Smooth muscle cell (in vitro differentiated cells): ENCODE results near the gene IMPG1. TPM values are rescaled to one million over a fixed set of nuclear protein-coding genes. Genes with fewer than 3 reads are reported as not detected.

Source experiments
- DNase-seq: peaks from one replicate; lab custom pipeline; 2025; ENCODE audit not compliant: unreplicated experiment; lab: John Stamatoyannopoulos, UW
- H2AFZ ChIP-seq: fragments of 200-600 bp; sonication (generic); 2 replicates; pipeline ENCODE4 v1.6.0; 2016; ENCODE audit warnings: antibody characterized with exemption, low read depth, mild to moderate bottlenecking
- H3F3A ChIP-seq: fragments of 200-600 bp; sonication (generic); 2 replicates; pipeline ENCODE4 v1.6.0; 2017; ENCODE audit warnings: antibody characterized with exemption, low read depth
- H3K27ac ChIP-seq: fragments of 200-600 bp; sonication (generic); 2 replicates; pipeline ENCODE4 v1.5.1; 2016; ENCODE audit warnings: low read depth, mild to moderate bottlenecking
- H3K27me3 ChIP-seq: fragments of 200-600 bp; sonication (generic); 2 replicates; pipeline ENCODE4 v1.6.1; 2016; ENCODE audit warnings: low read depth, mild to moderate bottlenecking
- H3K36me3 ChIP-seq: fragments of 200-600 bp; sonication (generic); 2 replicates; pipeline ENCODE4 v1.5.1; 2016; ENCODE audit warnings: low read depth
- H3K4me1 ChIP-seq: fragments of 200-600 bp; sonication (generic); 2 replicates; pipeline ENCODE4 v1.5.1; 2016; ENCODE audit warnings: low read depth
- H3K4me2 ChIP-seq: fragments of 200-600 bp; sonication (generic); 2 replicates; pipeline ENCODE4 v1.6.0; 2016; ENCODE audit warnings: mild to moderate bottlenecking
- H3K4me3 ChIP-seq: fragments of 200-600 bp; sonication (generic); 2 replicates; pipeline ENCODE4 v1.5.1; 2016; ENCODE audit warnings: mild to moderate bottlenecking
- H3K79me2 ChIP-seq: fragments of 200-600 bp; sonication (generic); 2 replicates; pipeline ENCODE4 v1.6.0; 2016; ENCODE audit warnings: low read depth, mild to moderate bottlenecking
- H3K9ac ChIP-seq: fragments of 200-600 bp; sonication (generic); 2 replicates; pipeline ENCODE4 v1.6.0; 2016; ENCODE audit warnings: low read depth
- H3K9me3 ChIP-seq: fragments of 200-600 bp; sonication (generic); replicated peaks from 2 replicates; pipeline ENCODE4 v1.5.1; 2016; ENCODE audit warnings: low read depth
- H4K20me1 ChIP-seq: fragments of 200-600 bp; sonication (generic); 2 replicates; pipeline ENCODE4 v1.6.0; 2016; ENCODE audit warnings: low read depth
- CTCF ChIP-seq: fragments of 200-600 bp; sonication (generic); IDR thresholded peaks from 2 replicates; pipeline ENCODE4 v1.5.1; 2017; ENCODE audit warnings: borderline replicate concordance, mild to moderate bottlenecking, antibody characterized with exemption; ENCODE audit not compliant: insufficient read depth, poor library complexity, severe bottlenecking
- WGBS: methylation state at CpG from one replicate; pipeline ENCODE4 v1.1.7; 2016; ENCODE audit warnings: low lambda C conversion rate; 5-methylcytosine and 5-hydroxymethylcytosine counted together
- polyA plus RNA-seq: library from polyadenylated mRNA; unstranded; fragments of >200 nt; fragmentation: Nextera tagmentation; extraction: Ambion mirVana; gene quantifications from 2 replicates; pipeline ENCODE4 v1.2.1, GENCODE V29; 2016
- total RNA-seq: library from RNA; depleted of rRNA; stranded (reverse); fragments of >200 nt; gene quantifications from 2 replicates; pipeline ENCODE4 v1.2.3, GENCODE V29; 2014

IMPG1 gene
- total and polyA plus RNA-seq, 2 experiments from 2014 or later = not detected

- no peak for DNase-seq
- Histone ChIP-seq H2AFZ (no peak overlapping the region), H3K9ac (no peak overlapping the region), H3K27ac (no peak overlapping the region), H3K27me3 (no peaks in the 10 kb centered on the region), H3K9me3 (no peaks in the 10 kb centered on the region), H3F3A (peaks cover 3% of the 10 kb centered on the region), H3K4me3 (no peak overlapping the region), H4K20me1 (no peaks in the 10 kb centered on the region), H3K4me1 (peaks cover 11% of the 10 kb centered on the region), H3K79me2 (no peaks in the 10 kb centered on the region), H3K4me2 (no peak overlapping the region), H3K36me3 (no peaks in the 10 kb centered on the region)
- 81% methylated on average over 11 of the region's 11 CpGs for WGBS
- no peak for TF ChIP-seq CTCF
Measured at GRCh38 chr6:75931011-75931680, 141.3 kb downstream of the IMPG1 start.

GRCh38 chr6:75926293-75927168 is 145.9 kb downstream of the IMPG1 start:
- H4K20me1 ChIP-seq = no peaks in the 10 kb centered on the region
- H3K27ac ChIP-seq = no peak overlapping the region
- H3K4me3 ChIP-seq = no peak overlapping the region
- H3K9me3 ChIP-seq = no peaks in the 10 kb centered on the region
- WGBS = 92% methylated on average over 5 of the region's 5 CpGs
- no peak overlapping the region for H3K4me2 ChIP-seq
- no peaks in the 10 kb centered on the region for H3K4me1 ChIP-seq
- H3F3A ChIP-seq = no peaks in the 10 kb centered on the region
- no peak overlapping the region for H3K9ac ChIP-seq
- no peak for TF ChIP-seq CTCF
- H3K36me3 ChIP-seq = no peaks in the 10 kb centered on the region
- H3K27me3 ChIP-seq = no peaks in the 10 kb centered on the region
- no peak for DNase-seq
- no peaks in the 10 kb centered on the region for H3K79me2 ChIP-seq
- no peak overlapping the region for H2AFZ ChIP-seq

DNA sequence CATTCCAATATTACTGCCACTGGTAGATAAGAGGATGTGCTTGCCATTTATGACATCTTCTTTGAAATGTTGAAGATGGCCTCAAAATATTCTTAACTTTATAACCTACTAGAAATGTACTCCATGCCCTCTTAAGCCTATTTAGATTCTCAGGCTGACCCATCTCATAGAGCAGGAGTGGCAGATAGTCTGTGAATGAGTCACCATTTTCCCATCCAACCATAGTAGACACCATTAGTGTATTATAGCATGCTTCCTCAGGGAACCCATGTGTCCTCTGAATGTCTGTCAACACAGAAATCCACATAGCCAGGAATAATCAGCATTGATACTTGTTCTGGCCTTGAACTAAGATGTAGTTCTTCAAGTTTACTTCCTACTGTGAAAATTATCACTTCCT is 150.2 kb downstream of the IMPG1 start:
- no peaks in the 10 kb centered on the region for H3K9me3 ChIP-seq
- H3K4me2 ChIP-seq = no peak overlapping the region
- H2AFZ ChIP-seq = no peak overlapping the region
- H4K20me1 ChIP-seq = no peaks in the 10 kb centered on the region
- no peaks in the 10 kb centered on the region for H3K27me3 ChIP-seq
- H3K4me3 ChIP-seq = no peak overlapping the region
- H3K79me2 ChIP-seq = no peaks in the 10 kb centered on the region
- H3F3A ChIP-seq = no peaks in the 10 kb centered on the region
- H3K4me1 ChIP-seq = no peaks in the 10 kb centered on the region
- H3K36me3 ChIP-seq = no peaks in the 10 kb centered on the region
- H3K27ac ChIP-seq = no peak overlapping the region
- TF ChIP-seq CTCF = no peak
- DNase-seq = no peak
- no peak overlapping the region for H3K9ac ChIP-seq
